Progenitor cell of endocrine pancreas (in vitro differentiated cells): ENCODE results near the gene LMAN2. TPM values are rescaled to one million over a fixed set of nuclear protein-coding genes. Genes with fewer than 3 reads are reported as not detected.

Experiments used
- DNase-seq: peaks from one replicate; pipeline ENCODE4 v3.0.0; 2021; ENCODE audit warnings: low spot score; ENCODE audit not compliant: unreplicated experiment
- H3K27ac Mint-ChIP-seq: 2 replicates; pipeline ENCODE4 v1.8.0; 2021; ENCODE audit warnings: mild to moderate bottlenecking, moderate library complexity, mixed read lengths
- H3K27me3 Mint-ChIP-seq: 2 replicates; pipeline ENCODE4 v1.8.0; 2021; ENCODE audit warnings: mixed read lengths
- H3K36me3 Mint-ChIP-seq: 2 replicates; pipeline ENCODE4 v1.8.0; 2022; ENCODE audit warnings: mixed read lengths; ENCODE audit not compliant: insufficient read depth
- H3K4me1 Mint-ChIP-seq: 2 replicates; pipeline ENCODE4 v1.8.0; 2021; ENCODE audit warnings: low read depth, mixed read lengths
- H3K4me3 Mint-ChIP-seq: 2 replicates; pipeline ENCODE4 v1.8.0; 2021; ENCODE audit warnings: low read depth, mild to moderate bottlenecking, moderate library complexity, mixed read lengths
- H3K9me3 Mint-ChIP-seq: 2 replicates; pipeline ENCODE4 v1.8.0; 2021; ENCODE audit warnings: low read depth, mixed read lengths
- total RNA-seq: library from RNA; stranded (reverse); gene quantifications from 2 replicates; pipeline ENCODE4 v1.2.1, GENCODE V29; 2021
- TF ChIP-seq, protein P1 (sequence below): fragments of 200-600 bp; sonication (generic); IDR thresholded peaks from one replicate; pipeline ENCODE4 v1.5.0; 2021; ENCODE audit warnings: antibody characterized with exemption, mild to moderate bottlenecking; ENCODE audit not compliant: unreplicated experiment

LMAN2 gene
- total RNA-seq, 1 donor from 2014 or later: 111 TPM

DNA sequence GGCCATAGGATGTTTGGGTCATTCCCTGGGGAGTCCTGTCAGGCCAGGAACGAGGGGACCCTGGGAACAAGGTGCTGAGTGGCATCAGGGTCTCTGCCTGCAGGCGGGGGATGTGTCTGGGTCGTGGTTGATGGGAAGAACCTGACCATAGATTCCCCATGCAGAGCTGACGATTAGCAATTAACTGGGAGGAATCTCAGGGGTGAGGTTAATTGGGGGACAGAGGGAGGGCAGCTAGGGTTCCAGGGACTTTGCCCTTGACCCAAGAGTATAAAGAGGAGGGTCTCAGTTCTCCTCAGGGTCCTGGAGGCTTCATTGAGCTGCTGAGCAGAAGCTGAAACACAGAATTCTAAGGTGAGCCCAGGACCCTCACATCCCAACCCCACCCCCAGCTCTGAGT, 32.7 kb upstream of the LMAN2 start, which contains the start of gene SLC34A1:
Gene SLC34A1, plus strand, starts transcription at position 301 of the 400 bp plus-strand sequence. CDS start 1,308 bp downstream, outside the sequence.
- Mint-ChIP-seq H3K27me3 (peaks cover 37% of the 10 kb centered on the region), H3K4me3 (no peak within 1 kb of the TSS), H3K4me1 (peaks cover 6% of the 10 kb centered on the region), H3K9me3 (no peaks in the 10 kb centered on the region), H3K27ac (no peak within 1 kb of the TSS), H3K36me3 (no peaks in the 10 kb centered on the region)
- DNase-seq: no peak
- TF ChIP-seq, protein P1, sequence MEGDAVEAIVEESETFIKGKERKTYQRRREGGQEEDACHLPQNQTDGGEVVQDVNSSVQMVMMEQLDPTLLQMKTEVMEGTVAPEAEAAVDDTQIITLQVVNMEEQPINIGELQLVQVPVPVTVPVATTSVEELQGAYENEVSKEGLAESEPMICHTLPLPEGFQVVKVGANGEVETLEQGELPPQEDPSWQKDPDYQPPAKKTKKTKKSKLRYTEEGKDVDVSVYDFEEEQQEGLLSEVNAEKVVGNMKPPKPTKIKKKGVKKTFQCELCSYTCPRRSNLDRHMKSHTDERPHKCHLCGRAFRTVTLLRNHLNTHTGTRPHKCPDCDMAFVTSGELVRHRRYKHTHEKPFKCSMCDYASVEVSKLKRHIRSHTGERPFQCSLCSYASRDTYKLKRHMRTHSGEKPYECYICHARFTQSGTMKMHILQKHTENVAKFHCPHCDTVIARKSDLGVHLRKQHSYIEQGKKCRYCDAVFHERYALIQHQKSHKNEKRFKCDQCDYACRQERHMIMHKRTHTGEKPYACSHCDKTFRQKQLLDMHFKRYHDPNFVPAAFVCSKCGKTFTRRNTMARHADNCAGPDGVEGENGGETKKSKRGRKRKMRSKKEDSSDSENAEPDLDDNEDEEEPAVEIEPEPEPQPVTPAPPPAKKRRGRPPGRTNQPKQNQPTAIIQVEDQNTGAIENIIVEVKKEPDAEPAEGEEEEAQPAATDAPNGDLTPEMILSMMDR: no peak

DNA sequence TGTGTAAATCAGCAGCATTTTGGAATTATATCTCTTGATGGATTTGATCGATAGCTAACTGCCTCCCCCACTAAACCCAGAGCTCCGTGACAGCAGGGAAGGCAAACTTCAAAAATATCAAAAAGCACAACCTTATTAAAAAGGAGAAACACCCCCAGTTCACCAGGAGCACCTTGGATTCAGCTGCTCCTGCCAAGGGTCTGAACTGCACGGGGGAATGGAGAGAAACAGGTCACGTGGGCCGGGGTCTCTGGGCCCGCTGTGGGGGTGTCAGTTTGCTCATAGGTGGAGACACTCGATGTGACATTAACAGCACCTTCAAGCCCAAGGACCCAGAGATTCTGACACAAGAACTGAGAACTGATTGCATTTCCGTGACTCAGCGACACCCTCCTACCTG, 31.7 kb upstream of the LMAN2 start:
- no peak overlapping the region for H3K4me3 Mint-ChIP-seq

DNA sequence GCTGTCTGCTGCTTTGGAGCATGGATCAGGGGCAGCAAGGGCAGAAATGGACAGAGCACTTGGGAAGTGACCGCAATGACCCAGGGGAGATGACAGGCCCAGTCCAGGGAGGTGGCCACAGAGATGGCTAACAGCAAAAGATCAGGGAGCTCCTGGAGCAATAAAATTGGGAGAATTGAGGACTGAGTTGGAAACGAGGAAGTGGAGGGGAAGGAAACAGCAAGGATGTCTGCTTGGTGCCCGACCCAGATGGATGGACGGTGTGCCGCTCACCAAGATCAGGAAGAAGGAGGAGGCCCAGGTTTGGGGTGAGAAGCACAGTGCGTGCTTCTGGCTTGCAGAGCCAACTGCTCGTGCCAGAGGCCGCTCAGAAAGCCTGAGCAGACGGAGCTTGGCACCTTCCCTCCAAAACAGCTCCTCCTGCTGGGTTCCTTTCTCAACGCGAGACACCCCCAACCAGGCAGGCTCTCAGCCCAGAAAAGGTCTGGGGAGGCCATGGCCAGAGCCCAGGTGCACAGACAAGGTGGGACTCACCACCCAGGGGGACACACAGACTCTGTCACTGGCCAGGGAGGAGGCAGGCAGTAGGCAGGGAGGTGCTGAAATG, 31.1 kb upstream of the LMAN2 start:
- TF ChIP-seq, protein P1: peak; percentile 12
- H3K9me3 Mint-ChIP-seq: no peaks in the 10 kb centered on the region
- no peak overlapping the region for H3K4me3 Mint-ChIP-seq
- H3K27ac Mint-ChIP-seq: no peak overlapping the region
- H3K4me1 Mint-ChIP-seq: peaks cover 10% of the 10 kb centered on the region
- DNase-seq: no peak
- no peaks in the 10 kb centered on the region for H3K36me3 Mint-ChIP-seq
- H3K27me3 Mint-ChIP-seq: peaks cover 26% of the 10 kb centered on the region

More for the DNA sequence above, 31.7 kb upstream of the LMAN2 start:
- TF ChIP-seq, protein P1: no peak
- no peaks in the 10 kb centered on the region for H3K36me3 Mint-ChIP-seq
- H3K9me3 Mint-ChIP-seq: no peaks in the 10 kb centered on the region
- no peak for DNase-seq
- peaks cover 27% of the 10 kb centered on the region for H3K27me3 Mint-ChIP-seq
- no peak overlapping the region for H3K27ac Mint-ChIP-seq
- peaks cover 10% of the 10 kb centered on the region for H3K4me1 Mint-ChIP-seq

DNA sequence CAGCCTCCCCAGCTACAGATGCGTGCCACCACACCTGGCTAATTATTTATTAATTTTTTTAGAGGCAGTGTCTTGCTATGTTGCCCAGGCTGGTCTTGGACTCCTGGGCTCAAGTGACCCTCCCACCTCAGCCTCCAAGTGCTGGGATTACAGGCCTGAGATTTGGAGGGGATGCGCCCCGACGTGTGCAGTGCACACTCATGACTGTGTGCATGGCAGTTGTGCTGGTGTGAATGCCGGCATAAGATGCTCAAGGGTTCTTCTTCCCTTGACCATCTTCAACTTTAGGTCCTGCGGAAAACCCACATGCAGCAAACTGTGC, 29.3 kb upstream of the LMAN2 start:
- DNase-seq: no peak
- H3K27ac Mint-ChIP-seq: no peak overlapping the region
- no peaks in the 10 kb centered on the region for H3K36me3 Mint-ChIP-seq
- TF ChIP-seq, protein P1: no peak
- H3K27me3 Mint-ChIP-seq: peaks cover 26% of the 10 kb centered on the region
- H3K4me3 Mint-ChIP-seq: no peak overlapping the region
- H3K4me1 Mint-ChIP-seq: peaks cover 10% of the 10 kb centered on the region
- no peaks in the 10 kb centered on the region for H3K9me3 Mint-ChIP-seq

DNA sequence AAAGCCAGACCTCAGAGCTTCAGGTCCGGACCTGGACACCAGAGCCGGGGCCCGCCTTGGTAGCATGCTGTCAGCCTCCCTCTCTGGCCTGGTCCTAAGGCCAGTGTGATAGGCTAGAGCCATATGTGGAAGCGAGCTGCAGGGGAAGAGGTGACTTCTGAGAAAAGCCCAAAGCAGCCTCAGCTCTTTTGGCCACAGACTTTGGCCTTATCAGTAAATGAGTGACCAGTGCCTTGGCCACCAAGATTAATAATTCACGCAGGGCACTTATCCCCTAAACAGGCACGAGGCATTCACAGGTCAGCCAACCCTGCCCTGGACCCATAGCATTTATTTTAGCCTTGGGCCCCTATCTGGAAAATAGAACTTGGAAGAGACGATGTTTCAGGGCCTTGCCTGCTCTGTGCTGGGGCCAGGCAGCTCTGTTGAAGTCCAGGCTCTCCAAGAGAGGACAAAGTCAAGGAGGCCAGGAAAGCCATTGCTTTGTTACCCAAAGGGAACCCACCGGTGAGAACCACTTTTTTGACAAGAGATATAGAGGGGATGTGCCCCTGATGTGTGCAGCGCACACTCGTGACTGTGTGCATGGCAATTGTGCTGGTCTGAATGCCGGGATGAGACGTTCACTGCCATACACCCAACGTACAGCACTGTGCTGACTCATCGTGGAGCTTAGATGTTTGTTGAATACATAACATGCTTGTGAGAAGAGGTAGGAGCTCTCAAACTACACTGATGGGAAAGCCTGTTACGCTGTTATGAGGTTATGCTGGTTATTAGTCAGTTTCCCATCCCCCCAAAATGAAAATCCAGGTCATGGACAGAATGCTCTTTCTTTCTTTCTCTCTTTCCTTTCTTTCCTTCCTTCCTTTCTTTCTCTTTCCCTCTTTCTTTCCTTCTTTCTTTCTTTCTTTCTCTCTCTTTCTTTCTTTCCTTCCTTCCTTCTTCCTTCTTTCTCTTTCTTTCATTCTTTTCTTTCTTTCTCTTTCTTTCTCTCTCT, 27.7 kb upstream of the LMAN2 start:
- peaks cover 21% of the 10 kb centered on the region for H3K27me3 Mint-ChIP-seq
- DNase-seq: no peak
- peak overlapping the region; percentile 85 for H3K27ac Mint-ChIP-seq
- H3K4me1 Mint-ChIP-seq: peaks cover 10% of the 10 kb centered on the region
- no peak overlapping the region for H3K4me3 Mint-ChIP-seq
- H3K36me3 Mint-ChIP-seq: no peaks in the 10 kb centered on the region
- TF ChIP-seq, protein P1: no peak
- no peaks in the 10 kb centered on the region for H3K9me3 Mint-ChIP-seq
